ENCODE results near the gene LGI2.
A peak's percentile ranks its signal among the peaks of the same experiment; 100 is the strongest.

LGI2 gene

DNA sequence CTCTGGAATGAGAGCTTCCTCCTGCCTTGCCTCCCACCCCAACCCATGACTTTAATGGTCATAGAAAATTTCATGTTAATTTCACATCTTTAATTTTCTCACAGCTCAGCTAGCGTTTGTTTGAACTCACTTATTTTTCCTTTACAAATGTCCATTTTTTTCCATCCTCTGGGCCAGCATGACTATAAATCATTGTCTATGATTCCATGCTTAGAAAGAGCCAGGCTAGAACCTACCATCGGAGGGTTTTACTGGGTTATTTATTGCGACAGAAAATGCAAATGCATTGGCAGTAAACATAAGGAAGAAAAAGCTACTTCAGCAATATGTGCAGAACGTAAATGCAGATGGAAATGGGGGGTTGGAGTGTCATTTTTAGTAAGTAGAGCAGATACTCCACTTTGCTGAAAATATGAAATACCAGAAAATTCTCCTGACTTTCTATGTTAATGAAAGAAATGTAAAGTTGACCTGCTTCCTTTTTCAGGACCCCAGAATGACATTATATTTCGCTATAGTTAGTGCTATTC, 37.1 kb downstream of the LGI2 start:
- no peak for DNase-seq (ENCODE audit: low read depth)

DNA sequence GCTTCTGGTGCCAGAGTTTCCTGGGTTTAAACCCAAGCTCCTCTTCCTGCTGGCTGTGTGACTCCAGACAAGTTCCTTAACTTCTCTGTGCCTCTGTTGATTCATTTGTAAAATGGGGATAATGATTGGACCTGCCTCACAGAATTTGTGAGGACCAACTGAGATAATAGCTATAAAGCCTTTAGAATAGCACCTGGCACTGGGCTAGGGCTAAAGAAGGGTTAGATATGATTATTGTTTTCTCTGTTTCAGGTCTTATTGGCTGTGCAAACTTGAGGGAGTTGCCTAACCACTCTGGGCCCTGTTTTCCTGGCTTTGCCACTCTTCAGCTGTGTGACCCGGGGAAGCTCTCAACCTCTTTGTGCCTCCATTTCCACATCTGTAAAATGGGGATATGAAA, 37.8 kb downstream of the LGI2 start:
- DNase-seq (ENCODE audit: low read depth) = no peak

DNA sequence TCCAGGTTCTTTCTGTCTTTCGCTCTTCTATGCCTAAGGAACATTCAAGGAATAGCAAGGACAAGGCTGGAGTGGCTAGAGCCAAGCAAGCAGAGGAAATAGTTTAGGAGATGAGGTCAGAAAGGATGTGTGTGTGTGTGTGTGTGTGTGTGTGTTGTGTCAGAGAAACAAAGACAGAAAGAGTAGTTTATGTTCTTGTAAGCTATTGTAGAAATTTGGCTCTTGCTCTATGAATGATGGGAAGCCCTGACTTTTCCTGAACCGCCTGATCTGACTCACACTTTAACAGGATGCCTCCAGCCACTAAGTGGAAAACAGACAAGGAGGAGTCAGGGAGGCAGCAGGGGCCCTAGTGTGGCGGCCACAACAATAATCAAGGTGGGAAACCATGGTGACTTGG, 39.7 kb downstream of the LGI2 start:
- peak; percentile 17 for DNase-seq (ENCODE audit: low read depth)

DNA sequence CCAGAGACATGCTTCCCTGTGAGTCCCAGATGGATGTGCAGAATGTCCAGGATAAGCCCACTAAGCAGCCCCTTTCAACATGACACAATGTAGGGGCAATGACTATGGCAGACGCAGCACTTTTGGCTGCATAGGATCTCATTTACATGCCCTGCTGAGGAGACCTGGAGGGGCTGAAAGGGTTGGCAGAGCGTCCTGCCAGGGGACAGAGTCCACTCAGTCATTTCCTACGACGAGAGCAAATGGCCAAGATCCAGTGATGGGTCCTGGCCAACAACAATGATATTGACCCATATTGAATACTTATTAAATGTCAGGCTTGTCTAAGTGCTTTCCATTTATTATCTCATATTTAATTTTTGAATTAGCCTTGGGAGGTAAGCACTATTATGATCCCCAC, 41.4 kb downstream of the LGI2 start:
- no peak for DNase-seq (ENCODE audit: low read depth)

DNA sequence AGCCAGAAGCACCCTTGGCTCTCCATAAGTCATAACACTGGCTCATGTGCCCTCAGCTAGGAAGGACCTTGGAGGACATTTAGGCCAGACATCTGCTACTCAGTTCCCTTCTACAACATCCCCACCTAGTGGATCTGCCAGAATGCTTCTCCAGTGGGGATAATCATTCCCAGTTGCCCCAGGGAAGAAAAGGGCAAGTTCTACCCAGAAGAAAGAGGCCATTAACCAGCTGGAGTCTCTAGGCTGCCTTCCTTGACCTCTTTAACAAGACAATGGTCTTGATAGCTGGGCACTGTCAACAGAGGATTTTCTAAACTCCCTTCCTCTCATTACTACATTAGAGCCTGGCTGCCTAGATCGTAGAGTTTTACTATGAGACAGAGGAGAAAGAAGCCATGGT, 42.0 kb downstream of the LGI2 start:
- DNase-seq (ENCODE audit: low read depth) = peak; percentile 52

DNA sequence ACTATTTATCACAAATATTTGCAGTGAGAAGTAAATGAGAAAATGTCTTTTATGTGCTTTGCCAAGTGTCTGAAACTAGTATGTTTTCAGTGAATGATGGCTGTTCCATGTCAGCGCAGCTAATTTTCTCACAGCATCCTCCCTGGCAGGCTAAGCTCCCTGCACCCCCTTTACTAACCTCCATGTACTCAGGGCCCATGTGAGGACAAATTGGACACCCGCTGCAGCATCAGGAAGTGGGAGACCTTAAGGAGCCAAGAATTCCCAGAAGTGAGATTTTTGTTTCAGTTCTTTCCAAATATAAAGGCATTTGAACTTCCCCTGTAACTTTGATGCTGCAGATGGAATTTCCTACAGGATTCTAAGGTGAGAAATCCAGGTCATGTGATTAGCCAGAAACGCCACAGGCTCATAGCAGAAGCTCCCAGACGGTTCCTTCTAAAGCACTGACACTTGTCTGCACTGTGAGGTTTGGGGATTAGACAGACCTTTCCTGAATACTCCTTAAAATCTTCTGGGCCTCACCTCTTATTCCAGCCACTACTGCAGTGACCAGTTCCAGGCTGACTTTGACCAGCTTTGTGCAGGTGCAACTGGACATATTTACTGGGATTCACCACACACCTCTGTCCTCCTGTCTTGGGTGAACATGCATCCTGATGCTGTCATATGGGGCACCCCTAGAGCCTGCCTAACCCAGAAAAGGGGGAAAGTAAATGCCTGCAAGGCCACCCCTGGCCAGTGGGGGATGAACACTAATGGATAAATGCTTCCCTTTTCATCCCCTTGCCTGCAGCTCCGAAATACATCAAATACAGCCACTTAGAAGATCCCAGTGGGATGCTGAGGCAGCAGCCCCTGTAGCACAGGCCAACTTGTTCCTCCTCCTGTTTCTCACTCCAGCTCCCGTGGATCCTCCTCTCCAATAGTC, 45.9 kb downstream of the LGI2 start:
- no peak for DNase-seq (ENCODE audit: low read depth)

DNA sequence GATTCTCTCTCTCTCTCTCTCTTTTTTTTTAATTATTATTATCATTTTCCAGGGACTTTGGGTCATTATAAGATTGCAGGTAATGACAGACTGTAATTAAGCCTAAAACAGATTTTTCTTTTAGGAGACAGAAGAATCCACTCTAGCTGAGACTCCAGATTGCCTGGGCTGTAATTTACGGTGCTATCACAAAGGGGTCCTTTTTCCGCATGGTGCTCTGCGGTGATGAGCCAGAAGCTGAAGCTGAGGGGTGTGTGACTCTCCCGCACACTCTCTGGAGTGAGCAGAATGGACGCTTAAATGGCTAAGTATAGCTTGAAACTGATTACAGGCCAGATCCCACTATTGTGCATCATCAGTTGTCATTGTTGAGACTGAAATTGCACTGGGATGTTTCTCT, 50.0 kb downstream of the LGI2 start:
- DNase-seq (ENCODE audit: low read depth) = no peak

DNA sequence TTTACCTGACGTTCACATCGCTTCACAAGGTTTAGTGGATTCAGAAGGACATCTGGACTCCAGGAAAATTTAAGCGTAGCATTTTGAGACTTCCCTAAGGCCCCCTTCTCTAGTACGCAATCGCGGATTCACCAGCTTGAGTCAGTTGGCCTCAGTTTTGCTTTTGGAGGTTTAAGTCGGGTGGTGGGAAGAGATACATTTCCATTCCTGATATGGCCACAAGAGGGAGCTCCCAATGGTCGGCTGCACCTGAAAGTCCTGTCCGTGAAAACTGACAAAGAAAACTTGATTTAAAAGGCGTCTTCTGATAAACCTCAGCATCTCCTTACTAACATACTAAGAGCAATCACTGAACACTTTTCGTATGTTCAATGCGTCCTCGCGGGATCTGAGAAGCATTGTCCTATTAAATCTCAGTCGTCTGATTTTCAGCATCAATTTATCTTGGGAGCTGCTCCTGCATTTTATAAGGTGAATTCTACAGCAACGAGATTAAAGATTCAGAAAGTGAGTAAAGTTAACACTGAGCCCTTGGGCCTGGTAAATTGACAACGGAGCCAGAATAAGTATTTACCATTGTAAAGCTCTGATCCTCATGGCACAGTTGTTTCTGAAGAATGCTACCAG, 50.6 kb downstream of the LGI2 start:
- DNase-seq (ENCODE audit: low read depth) = peak; percentile 58

DNA sequence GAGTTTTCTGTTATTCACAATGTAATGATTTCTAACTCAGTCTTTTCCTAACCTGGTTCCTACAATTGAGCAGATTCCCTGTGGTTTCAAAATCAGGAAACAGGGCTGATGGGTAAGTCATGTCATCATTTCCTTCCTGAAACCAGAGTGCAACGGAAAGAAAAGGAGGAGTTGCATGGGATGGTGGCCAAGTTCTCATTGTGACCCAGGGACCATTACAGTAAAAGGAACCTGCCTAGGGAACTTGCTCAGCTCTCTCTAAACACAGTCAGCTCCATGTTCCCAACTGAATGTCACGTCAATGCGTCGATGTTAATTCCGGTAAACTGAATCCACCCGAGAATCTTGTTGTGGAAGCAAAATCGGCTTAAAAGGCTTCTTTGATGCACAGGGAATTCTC, 51.2 kb downstream of the LGI2 start:
- DNase-seq (ENCODE audit: low read depth) = no peak

DNA sequence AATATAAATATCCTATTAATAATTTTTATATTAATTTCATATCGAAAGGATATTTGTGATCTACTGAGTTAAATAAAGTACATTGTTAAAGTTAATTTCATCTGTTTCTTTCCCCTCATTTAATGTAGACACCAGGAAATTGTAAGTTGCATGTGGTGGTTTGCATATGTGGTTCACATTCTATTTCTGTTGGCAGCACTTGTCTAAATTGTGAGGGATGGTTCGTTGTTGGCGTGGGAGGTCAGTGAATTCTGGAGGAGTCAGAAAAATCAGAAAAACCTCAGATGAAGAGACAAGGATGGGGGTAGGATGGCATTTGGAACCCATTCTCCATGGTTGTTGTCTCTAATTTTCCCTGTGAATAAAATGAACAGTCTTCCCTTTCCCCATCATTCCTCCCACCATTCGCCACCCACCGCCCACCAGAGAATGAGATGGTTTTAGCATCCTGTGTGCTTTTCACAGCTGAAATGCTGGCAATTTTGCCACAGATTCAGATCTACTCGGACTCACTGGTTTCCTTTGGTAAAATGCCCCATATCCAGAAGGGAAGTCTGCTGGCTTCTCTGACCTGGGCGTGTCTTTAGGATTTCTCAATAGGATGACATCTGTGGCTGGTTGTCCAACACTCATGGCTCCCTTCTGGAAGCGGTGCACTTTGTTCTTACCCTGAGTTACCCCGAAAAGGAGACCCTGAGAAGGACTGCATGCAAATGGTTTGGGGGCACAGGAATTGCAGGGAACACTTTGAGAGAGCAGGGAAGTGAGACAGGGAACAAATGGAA, 52.3 kb downstream of the LGI2 start:
- DNase-seq (ENCODE audit: low read depth) = no peak

DNA sequence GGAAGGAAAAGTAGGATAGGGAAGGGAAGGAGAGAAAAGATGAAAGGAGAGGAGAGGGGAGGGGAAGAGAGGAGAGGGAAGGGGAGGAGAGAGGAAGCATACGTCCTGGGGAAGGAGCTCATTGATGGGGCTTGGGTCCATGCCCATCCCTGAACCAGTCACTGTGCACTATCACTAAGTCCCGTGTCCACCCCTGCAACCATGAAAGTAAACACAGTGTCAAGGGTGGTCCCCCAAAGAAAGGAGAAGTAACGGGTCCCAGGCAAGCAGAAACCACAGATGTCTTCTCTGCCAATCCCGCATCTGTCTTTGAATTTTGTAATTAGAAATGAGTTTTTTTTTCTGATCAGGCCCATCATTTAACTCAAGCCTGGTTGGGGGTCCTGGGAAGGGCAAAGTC, 55.2 kb downstream of the LGI2 start:
- DNase-seq (ENCODE audit: low read depth) = no peak

DNA sequence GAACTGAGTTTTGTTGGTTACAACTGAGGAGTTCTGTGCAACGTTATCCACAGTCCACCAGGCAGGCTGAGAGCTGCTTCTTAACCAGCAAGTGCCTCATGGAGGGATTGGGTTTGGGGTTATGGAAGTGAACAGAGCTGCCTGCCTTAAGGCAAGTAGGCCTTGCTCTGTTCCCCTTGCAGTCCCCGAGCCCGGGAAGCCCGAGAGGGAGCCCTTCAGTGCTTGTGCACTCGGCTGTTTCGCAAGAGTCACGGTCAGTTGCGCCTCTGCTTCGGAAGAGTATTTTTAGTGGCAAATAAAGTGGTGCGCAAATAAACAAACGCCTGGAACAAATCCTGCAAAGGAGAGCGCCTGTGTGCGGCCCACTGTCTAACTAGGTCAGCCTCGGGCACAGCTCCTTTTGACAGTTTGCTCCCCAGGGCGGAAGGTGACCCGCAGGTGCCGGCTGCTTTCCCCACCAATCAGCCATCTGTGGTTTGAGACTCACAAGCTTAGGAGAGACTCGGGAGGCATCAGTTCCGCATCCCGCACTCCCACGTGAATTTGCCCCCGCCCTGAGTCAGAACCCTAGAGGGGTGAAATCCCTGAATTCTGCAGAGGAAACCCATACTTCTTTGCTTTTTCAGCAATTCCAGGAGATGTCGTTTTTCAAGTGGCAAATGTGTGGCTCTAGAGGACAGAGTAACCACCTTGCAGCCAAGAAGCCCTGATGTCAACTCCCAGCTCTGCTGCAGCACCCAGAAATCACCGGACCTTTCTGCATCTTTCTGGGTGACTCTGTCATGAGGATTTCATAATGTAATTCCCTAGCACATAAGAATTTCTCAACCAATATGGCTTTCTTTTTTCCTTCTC, 56.8 kb downstream of the LGI2 start:
- DNase-seq (ENCODE audit: low read depth) = peak; percentile 40

DNA sequence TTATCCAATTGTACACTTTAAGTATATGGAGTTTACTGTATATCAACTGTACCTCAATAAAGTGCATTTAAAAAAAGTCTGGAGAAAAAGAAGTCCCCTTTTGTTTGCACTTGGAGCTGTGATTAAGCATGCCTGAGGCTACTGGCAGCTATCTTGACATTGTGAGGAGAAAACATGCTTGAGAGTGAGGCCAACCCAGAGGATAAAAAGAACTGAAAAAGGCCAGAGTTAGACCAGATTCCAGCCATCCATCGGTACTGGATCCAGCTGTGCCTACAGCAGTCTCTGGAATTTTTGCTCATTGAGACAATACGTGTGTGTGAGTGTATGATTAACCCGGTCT, 57.4 kb downstream of the LGI2 start:
- DNase-seq (ENCODE audit: low read depth) = peak; percentile 12

DNA sequence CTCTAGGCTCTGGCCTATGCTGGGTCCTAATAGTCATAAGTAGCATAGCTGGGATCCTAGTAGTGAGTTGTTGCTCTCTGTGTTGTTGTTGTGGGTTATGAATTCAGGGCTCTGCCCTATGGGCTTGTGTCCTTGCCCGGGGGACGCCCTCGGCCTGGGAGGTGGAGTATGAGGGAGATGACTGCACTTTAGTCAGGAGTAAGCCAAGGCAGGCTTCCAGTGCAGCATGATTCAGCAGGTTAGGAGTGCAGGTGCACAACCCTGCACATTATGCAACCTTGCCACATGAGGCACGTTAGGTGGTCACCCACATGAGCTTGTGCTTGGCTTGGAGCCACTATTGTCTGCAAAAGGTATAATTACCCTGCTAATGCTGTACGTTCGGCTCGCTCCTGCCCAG, 59.6 kb downstream of the LGI2 start:
- DNase-seq (ENCODE audit: low read depth) = no peak

DNA sequence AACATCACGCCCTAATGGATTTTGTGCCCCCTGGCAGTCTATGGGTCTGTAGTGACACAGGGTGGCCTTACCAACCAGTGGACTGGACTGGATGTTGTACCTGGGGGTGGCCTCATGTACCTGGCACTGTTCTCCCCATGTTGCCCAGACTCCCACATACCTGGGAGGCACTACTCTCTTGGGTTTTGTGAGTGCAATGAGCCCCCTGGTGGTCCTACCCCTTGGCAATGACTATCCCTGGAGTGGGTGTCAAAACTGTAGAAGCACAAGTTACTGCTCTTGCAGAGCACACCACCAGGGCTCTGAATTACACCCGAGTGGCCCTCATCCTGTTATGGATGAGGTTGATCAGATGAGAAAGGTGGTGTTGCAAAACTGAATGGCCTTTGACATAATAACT, 60.1 kb downstream of the LGI2 start:
- DNase-seq (ENCODE audit: low read depth) = no peak

DNA sequence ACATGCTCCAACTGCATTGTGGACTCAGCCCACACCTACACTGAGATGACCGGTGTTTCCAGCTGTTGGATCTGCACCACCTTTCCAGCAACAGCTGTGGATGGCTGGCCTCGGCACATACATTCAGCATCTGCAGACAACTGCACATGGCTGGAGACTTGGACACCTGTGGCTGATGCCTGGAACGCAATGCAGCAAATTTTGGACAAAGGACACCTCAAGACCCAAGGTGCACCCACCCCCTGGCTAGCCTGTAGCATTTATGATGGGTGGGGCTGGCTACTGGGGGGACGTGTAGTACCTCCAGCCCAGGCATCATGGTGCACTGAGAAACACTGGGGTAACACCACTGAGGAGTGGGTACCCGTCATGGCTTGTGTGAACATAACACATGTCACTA, 60.6 kb downstream of the LGI2 start:
- DNase-seq (ENCODE audit: low read depth) = no peak

DNA sequence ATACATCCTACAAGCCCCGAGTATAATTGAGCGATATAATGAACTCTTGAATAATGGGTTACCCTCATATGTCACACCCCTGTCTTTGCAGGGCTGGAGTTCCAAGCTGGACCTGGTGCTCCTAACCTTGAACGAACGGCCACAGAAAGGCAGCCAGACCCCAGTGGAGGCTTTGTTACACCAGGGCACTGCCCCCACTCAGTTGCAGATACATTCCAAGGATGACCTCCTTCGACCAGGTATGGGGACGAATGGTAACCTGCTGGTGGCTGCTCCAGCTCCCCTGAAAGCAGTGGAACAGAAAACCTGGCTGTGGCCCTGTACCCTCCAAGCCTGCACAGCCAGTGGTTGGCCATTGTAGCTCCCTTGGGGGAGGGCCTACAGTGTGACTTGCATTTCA, 61.3 kb downstream of the LGI2 start:
- DNase-seq (ENCODE audit: low read depth) = no peak

DNA sequence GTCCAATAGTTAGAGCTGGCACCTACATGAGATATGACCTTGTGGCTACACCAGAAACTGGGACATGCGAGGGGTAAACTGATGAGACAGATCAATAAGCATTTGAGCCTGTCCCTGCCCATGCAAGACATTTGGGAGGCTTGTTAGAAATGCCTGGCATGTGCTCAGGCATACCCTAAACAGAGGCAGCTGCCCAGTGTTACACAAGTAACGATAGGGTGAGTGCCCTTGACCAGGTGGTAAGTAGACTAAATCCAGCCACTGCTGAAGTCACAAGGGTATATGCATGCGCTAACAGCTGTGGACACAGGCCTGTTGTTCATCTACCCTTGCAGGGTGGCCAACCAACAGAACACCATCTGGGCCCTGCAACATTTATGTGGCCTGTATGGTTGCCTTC, 61.8 kb downstream of the LGI2 start:
- no peak for DNase-seq (ENCODE audit: low read depth)

DNA sequence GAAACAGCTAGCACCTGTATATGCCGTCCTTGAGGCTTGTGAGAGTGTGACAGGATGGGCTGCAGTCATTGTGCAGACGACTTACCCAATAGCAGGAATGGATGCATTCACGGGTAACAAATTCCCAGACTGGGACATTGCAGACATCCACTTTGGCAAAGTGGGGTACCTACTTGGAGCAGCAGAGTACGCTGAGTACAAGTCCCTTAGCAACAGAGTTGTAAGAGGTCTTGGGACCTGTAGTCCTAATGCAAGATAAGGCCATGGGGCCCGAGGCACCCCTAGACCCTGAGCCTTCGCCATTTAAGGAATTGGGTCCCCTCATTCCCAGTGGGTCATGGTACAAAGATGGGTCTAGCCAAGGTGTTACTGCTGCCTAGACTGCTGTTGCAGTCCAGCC, 62.5 kb downstream of the LGI2 start:
- DNase-seq (ENCODE audit: low read depth) = no peak

DNA sequence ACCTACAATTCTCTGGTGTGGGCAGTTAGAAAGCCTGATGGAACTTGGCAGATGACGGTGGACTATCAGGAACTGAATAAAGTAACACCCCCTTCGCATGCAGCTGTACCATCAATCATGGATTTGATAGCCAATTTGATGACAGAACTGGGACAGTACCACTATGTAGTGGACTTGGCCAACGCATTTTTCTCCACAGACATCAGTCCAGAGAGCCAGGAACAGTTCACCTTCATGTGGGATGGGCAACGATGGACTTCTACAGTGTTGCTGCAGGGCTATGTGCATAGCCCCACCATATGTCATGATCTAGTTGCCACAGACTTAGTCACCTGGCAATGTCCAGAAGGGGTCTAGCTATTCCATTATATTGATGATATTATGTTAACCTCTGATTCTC, 63.4 kb downstream of the LGI2 start:
- DNase-seq (ENCODE audit: low read depth) = no peak

DNA sequence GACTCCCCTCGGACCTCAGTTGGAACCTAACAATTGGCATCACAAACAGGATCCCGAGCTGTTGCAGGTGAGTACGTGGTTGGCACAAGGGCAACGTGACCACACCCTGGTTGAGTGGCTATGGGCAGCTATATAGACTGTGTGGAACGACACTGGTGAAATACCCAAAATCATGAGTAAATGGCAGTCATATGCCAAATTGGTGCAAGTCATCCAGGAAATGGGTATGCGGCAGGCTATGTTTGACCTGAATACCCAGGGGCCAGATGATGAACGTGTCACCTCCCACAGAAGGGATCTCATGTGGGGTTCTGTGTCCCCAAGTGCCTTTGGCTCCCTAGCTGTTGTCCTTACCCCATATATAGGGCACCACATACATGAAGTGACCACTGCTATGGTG, 64.7 kb downstream of the LGI2 start:
- DNase-seq (ENCODE audit: low read depth) = no peak

DNA sequence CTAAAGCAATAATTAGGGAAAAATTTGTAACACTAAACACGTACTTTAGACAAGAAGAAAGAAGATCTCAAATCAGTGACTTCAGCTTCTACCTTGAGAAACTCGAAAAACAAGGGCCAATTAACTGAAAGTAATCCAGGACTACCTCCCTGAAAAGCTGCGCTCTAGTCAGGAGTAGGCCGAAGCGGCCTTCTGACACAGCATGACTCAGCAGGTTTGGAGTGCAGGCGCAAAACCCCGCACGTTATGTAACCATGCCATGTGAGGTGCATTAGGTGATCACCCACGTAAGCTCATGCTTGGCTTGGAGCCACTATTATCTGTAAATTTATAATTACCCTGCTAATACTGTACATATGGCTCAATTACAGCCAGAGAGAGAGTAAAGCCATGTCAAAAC, 65.1 kb downstream of the LGI2 start:
- no peak for DNase-seq (ENCODE audit: low read depth)
